GM12878 (cell line): Measurements from ENCODE around the gene DDX54. TPM values are rescaled to one million over a fixed set of nuclear protein-coding genes. Genes with fewer than 3 reads are reported as not detected.

ENCODE experiments used
- BCL11A ChIP-seq: IDR thresholded peaks from 2 replicates; pipeline ENCODE4 v1.6.1; 2011; ENCODE audit warnings: low read depth, low read length
- BHLHE40 ChIP-seq, 2 experiments: fragments of 450-650 bp in 1 of 2; IDR thresholded peaks; 2 replicates each; pipeline ENCODE4 v1.6.1; 2011 to 2017; ENCODE audit warnings: low read depth in 2 of 2, borderline replicate concordance in 1 of 2, improper control_type of control experiment in 1 of 2, low read length in 1 of 2, mild to moderate bottlenecking in 1 of 2
- CREB1 ChIP-seq: IDR thresholded peaks from 2 replicates; pipeline ENCODE4 v1.6.1; 2012; ENCODE audit warnings: low read depth, mild to moderate bottlenecking, inconsistent platforms
- EP300 ChIP-seq, 2 experiments: fragments of 150-350 bp in 1 of 2; IDR thresholded peaks; 2 replicates each; pipeline ENCODE4 v1.6.1; 2011 to 2012; ENCODE audit warnings: low read depth in 2 of 2, low read length in 2 of 2, borderline replicate concordance in 1 of 2, improper control_type of control experiment in 1 of 2, inconsistent platforms in 1 of 2; ENCODE audit not compliant: control insufficient read depth in 1 of 2
- FOS ChIP-seq: IDR thresholded peaks from 3 replicates; pipeline ENCODE4 v1.6.1; 2011; ENCODE audit warnings: borderline replicate concordance; ENCODE audit not compliant: insufficient read length; ENCODE audit errors: extremely low read depth
- NFYB ChIP-seq: IDR thresholded peaks from 2 replicates; pipeline ENCODE4 v1.6.1; 2011; ENCODE audit warnings: low read depth, mild to moderate bottlenecking, low read length, improper control_type of control experiment, moderate library complexity; ENCODE audit not compliant: insufficient read depth
- NR2C1 ChIP-seq: fragments of 450-650 bp; IDR thresholded peaks from 2 replicates; pipeline ENCODE4 v1.6.1; 2017; ENCODE audit warnings: antibody characterized with exemption, mild to moderate bottlenecking, moderate library complexity
- POLR2A ChIP-seq: IDR thresholded peaks from 2 replicates; pipeline ENCODE4 v1.6.1; 2011; ENCODE audit warnings: low read depth, mild to moderate bottlenecking, low read length
- RAD21 ChIP-seq: IDR thresholded peaks from 2 replicates; pipeline ENCODE4 v1.6.1; 2011; ENCODE audit warnings: mild to moderate bottlenecking, low read depth, low read length, moderate library complexity; ENCODE audit not compliant: insufficient read depth
- RBBP5 ChIP-seq: fragments of 200-600 bp; sonication (generic); conservative IDR thresholded peaks from 2 replicates; pipeline ENCODE4 v1.6.1; 2016
- TAF1 ChIP-seq: IDR thresholded peaks from 2 replicates; pipeline ENCODE4 v1.6.1; 2011; ENCODE audit warnings: mild to moderate bottlenecking, low read depth, low read length, borderline replicate concordance
- TBL1XR1 ChIP-seq: IDR thresholded peaks from 2 replicates; pipeline ENCODE4 v1.6.1; 2012; ENCODE audit warnings: low read depth, low read length, improper control_type of control experiment
- TCF7 ChIP-seq: IDR thresholded peaks from 2 replicates; pipeline ENCODE4 v1.6.1; 2014; ENCODE audit warnings: antibody characterized with exemption, borderline replicate concordance
- YY1 ChIP-seq: IDR thresholded peaks from 2 replicates; pipeline ENCODE4 v1.6.1; 2011; ENCODE audit warnings: low read depth, mild to moderate bottlenecking, low read length
- ZNF384 ChIP-seq: IDR thresholded peaks from 2 replicates; pipeline ENCODE4 v1.6.1; 2012; ENCODE audit warnings: low read depth, mild to moderate bottlenecking, low read length, improper control_type of control experiment, borderline replicate concordance
- ZNF622 ChIP-seq: fragments of 450-650 bp; IDR thresholded peaks from 2 replicates; pipeline ENCODE4 v1.6.1; 2017; ENCODE audit warnings: mild to moderate bottlenecking, inconsistent platforms
- ZZZ3 ChIP-seq: IDR thresholded peaks from 2 replicates; pipeline ENCODE4 v1.6.1; 2011; ENCODE audit warnings: low read depth; ENCODE audit not compliant: control insufficient read depth, insufficient read length
- polyA plus RNA-seq, 11 experiments: library from polyadenylated mRNA; depleted of rRNA in 4 of 11; unstranded in 6 of 11; stranded (reverse) in 5 of 11; fragments of >200 nt; fragmentation: Nextera tagmentation in 4 of 11; fragmentation: Illumina TruSeq in 1 of 11; extraction: Ambion mirVana in 4 of 11; extraction: Trizol in 1 of 11; gene quantifications; 1 replicate in 1 of 11; 2 replicates in 10 of 11; pipeline versions ENCODE4 v1.2.1 to v1.2.3, GENCODE V29; 2011 to 2016; ENCODE audit warnings: inconsistent platforms in 2 of 11, missing spikeins in 2 of 11, low read depth in 1 of 11
- total RNA-seq, 4 experiments: library from RNA; depleted of rRNA in 3 of 4; stranded (reverse); fragments of >200 nt in 3 of 4; fragmentation: Illumina TruSeq in 1 of 4; extraction: Trizol in 1 of 4; gene quantifications; 2 replicates each; pipeline versions ENCODE4 v1.2.1 to v1.2.3, GENCODE V29; 2013 to 2021
- TF ChIP-seq, protein P1 (sequence below): fragments of 450-650 bp; IDR thresholded peaks from 2 replicates; pipeline ENCODE4 v1.6.1; 2017; ENCODE audit warnings: mild to moderate bottlenecking, moderate library complexity
- TF ChIP-seq, protein P2 (sequence below): fragments of 150-350 bp; IDR thresholded peaks from 2 replicates; pipeline ENCODE4 v1.6.1; 2016; ENCODE audit warnings: low read depth, low read length
- TF ChIP-seq, protein P3 (sequence below): IDR thresholded peaks from 2 replicates; pipeline ENCODE4 v1.6.1; 2012; ENCODE audit warnings: low read depth, low read length, improper control_type of control experiment
- TF ChIP-seq, protein P4 (sequence below): fragments of 450-650 bp; IDR thresholded peaks from 2 replicates; pipeline ENCODE4 v1.6.1; 2016; ENCODE audit warnings: mild to moderate bottlenecking

The DDX54 gene
- total and polyA plus RNA-seq, 10 of the 15 experiments (the other 5 are each of a cell fraction or from before 2014, with no cell fraction given) = 1.9 to 115 (median 56.3) TPM

DNA sequence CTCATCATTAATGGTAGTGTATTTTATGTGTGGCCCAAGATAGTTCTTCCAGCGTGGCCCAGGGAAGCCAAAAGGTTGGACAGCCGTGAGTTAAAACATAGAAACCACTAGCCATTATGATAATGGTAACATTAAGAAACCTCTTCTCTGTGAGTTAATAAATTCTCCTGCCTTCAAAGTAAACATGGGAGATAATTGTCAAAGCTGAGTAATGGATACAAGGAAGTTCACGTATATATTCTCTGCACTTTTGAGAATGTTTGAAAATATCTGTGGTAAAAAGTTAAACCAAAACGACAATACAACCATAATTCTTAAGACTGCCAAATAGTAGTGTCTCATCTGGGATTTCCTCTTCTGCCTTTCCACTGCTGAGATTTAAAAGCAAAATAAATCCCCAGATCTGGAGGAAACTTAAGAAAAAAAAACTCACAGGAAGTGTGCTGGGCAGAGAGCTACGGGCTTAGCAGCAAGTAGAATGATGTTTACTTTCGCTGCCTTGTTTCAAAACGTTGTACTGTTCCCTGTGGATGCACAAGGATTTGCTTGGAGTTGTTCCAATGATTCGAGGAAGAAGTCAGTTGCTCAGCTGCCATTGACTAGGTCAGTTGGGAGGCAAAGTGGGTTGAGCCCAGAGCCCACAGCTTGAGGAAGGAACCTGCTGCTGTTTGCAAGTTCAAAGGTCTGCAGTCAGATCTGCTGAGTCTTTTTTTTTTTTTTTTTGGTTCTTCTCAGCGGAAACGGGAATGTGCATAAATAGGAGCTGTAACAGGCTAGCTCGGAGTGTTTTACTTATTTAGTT, 37.7 kb upstream of the DDX54 start (continued):
- TF ChIP-seq FOS = no peak
- TF ChIP-seq NR2C1 = peak; percentile 64
- no peak for TF ChIP-seq RAD21
- no peak for TF ChIP-seq RBBP5
- 0 out of 2 replicates have a peak, but pooled peaks have one; percentile 26 for TF ChIP-seq TAF1
- no peak for TF ChIP-seq YY1
- TF ChIP-seq EP300 (IDR thresholded peaks at IDR 0.05; ENCODE audit: borderline replicate concordance in 1 of 2, control insufficient read depth in 1 of 2, low read depth in 2 of 2, low read length in 2 of 2) = no peak
- TF ChIP-seq POLR2A = no peak
- TF ChIP-seq BCL11A = no peak
- TF ChIP-seq, protein P1, sequence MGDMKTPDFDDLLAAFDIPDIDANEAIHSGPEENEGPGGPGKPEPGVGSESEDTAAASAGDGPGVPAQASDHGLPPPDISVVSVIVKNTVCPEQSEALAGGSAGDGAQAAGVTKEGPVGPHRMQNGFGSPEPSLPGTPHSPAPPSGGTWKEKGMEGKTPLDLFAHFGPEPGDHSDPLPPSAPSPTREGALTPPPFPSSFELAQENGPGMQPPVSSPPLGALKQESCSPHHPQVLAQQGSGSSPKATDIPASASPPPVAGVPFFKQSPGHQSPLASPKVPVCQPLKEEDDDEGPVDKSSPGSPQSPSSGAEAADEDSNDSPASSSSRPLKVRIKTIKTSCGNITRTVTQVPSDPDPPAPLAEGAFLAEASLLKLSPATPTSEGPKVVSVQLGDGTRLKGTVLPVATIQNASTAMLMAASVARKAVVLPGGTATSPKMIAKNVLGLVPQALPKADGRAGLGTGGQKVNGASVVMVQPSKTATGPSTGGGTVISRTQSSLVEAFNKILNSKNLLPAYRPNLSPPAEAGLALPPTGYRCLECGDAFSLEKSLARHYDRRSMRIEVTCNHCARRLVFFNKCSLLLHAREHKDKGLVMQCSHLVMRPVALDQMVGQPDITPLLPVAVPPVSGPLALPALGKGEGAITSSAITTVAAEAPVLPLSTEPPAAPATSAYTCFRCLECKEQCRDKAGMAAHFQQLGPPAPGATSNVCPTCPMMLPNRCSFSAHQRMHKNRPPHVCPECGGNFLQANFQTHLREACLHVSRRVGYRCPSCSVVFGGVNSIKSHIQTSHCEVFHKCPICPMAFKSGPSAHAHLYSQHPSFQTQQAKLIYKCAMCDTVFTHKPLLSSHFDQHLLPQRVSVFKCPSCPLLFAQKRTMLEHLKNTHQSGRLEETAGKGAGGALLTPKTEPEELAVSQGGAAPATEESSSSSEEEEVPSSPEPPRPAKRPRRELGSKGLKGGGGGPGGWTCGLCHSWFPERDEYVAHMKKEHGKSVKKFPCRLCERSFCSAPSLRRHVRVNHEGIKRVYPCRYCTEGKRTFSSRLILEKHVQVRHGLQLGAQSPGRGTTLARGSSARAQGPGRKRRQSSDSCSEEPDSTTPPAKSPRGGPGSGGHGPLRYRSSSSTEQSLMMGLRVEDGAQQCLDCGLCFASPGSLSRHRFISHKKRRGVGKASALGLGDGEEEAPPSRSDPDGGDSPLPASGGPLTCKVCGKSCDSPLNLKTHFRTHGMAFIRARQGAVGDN = peak; percentile 58; the same call in 1 of the 2 replicates
- TF ChIP-seq, protein P2, sequence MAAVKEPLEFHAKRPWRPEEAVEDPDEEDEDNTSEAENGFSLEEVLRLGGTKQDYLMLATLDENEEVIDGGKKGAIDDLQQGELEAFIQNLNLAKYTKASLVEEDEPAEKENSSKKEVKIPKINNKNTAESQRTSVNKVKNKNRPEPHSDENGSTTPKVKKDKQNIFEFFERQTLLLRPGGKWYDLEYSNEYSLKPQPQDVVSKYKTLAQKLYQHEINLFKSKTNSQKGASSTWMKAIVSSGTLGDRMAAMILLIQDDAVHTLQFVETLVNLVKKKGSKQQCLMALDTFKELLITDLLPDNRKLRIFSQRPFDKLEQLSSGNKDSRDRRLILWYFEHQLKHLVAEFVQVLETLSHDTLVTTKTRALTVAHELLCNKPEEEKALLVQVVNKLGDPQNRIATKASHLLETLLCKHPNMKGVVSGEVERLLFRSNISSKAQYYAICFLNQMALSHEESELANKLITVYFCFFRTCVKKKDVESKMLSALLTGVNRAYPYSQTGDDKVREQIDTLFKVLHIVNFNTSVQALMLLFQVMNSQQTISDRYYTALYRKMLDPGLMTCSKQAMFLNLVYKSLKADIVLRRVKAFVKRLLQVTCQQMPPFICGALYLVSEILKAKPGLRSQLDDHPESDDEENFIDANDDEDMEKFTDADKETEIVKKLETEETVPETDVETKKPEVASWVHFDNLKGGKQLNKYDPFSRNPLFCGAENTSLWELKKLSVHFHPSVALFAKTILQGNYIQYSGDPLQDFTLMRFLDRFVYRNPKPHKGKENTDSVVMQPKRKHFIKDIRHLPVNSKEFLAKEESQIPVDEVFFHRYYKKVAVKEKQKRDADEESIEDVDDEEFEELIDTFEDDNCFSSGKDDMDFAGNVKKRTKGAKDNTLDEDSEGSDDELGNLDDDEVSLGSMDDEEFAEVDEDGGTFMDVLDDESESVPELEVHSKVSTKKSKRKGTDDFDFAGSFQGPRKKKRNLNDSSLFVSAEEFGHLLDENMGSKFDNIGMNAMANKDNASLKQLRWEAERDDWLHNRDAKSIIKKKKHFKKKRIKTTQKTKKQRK = no peak
- no peak for TF ChIP-seq NFYB
- peak; percentile 73 for TF ChIP-seq ZNF384
- peak in 1 of 2 experiments; percentile 15; a peak in 1 of 4 replicates for TF ChIP-seq BHLHE40 (IDR thresholded peaks at IDR 0.05; ENCODE audit: borderline replicate concordance in 1 of 2, low read depth in 2 of 2, low read length in 1 of 2)
- TF ChIP-seq, protein P3, sequence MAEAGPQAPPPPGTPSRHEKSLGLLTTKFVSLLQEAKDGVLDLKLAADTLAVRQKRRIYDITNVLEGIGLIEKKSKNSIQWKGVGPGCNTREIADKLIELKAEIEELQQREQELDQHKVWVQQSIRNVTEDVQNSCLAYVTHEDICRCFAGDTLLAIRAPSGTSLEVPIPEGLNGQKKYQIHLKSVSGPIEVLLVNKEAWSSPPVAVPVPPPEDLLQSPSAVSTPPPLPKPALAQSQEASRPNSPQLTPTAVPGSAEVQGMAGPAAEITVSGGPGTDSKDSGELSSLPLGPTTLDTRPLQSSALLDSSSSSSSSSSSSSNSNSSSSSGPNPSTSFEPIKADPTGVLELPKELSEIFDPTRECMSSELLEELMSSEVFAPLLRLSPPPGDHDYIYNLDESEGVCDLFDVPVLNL = no peak
- no peak for TF ChIP-seq TCF7
- TF ChIP-seq TBL1XR1 = no peak
- TF ChIP-seq, protein P4, sequence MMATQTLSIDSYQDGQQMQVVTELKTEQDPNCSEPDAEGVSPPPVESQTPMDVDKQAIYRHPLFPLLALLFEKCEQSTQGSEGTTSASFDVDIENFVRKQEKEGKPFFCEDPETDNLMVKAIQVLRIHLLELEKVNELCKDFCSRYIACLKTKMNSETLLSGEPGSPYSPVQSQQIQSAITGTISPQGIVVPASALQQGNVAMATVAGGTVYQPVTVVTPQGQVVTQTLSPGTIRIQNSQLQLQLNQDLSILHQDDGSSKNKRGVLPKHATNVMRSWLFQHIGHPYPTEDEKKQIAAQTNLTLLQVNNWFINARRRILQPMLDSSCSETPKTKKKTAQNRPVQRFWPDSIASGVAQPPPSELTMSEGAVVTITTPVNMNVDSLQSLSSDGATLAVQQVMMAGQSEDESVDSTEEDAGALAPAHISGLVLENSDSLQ = no peak
- TF ChIP-seq ZZZ3 = no peak
- no peak for TF ChIP-seq ZNF622
- no peak for TF ChIP-seq CREB1
